Esophagus muscularis mucosa (tissue), 4 donors: ENCODE measurements around the gene BFAR. TPM values are rescaled to one million over a fixed set of nuclear protein-coding genes. Genes with fewer than 3 reads are reported as not detected.

ENCODE experiments used
- DNase-seq: peaks from one replicate; pipeline ENCODE4 v3.0.0-alpha.2; 2017; ENCODE audit errors: extremely low spot score
- H3K27ac ChIP-seq, 4 donors: fragments of 200-600 bp; sonication (generic); replicated peaks in 1 of 4; 1 replicate in 3 of 4; 2 replicates in 1 of 4; pipeline ENCODE4 v1.5.1; 2016 to 2019; ENCODE audit warnings: mild to moderate bottlenecking in 1 of 4
- H3K27me3 ChIP-seq, 4 donors: fragments of 200-600 bp; sonication (generic); one replicate each; pipeline versions ENCODE4 v1.5.1 to v1.6.0; 2016 to 2019
- H3K36me3 ChIP-seq, 4 donors: fragments of 200-600 bp; sonication (generic); one replicate each; pipeline ENCODE4 v1.5.1; 2016 to 2019
- H3K4me1 ChIP-seq, 4 donors: fragments of 200-600 bp; sonication (generic); one replicate each; pipeline ENCODE4 v1.5.1; 2016 to 2019
- H3K4me3 ChIP-seq, 4 donors: fragments of 200-600 bp; sonication (generic); 1 replicate in 2 of 4; 2 replicates in 2 of 4; pipeline ENCODE4 v1.5.1; 2016 to 2019; ENCODE audit warnings: mild to moderate bottlenecking in 4 of 4, moderate library complexity in 1 of 4
- H3K9me3 ChIP-seq, 4 donors: fragments of 200-600 bp; sonication (generic); 1 replicate in 3 of 4; 2 replicates in 1 of 4; pipeline ENCODE4 v1.5.1; 2016 to 2019
- CTCF ChIP-seq, 3 experiments: fragments of 200-600 bp in 2 of 3; fragments of 450-650 bp in 1 of 3; sonication (generic) in 2 of 3; IDR thresholded peaks; one replicate each; pipeline ENCODE4 v1.5.1; 2017 to 2019; ENCODE audit warnings: antibody characterized with exemption in 3 of 3, mild to moderate bottlenecking in 2 of 3, moderate library complexity in 1 of 3
- EP300 ChIP-seq: sonication (generic); formaldehyde crosslinking; IDR thresholded peaks from one replicate; pipeline ENCODE4 v1.6.1; 2017; ENCODE audit warnings: antibody characterized with exemption
- POLR2A ChIP-seq: fragments of 450-650 bp; IDR thresholded peaks from one replicate; pipeline ENCODE4 v1.6.1; 2017; ENCODE audit warnings: antibody characterized with exemption, moderate library complexity, mild to moderate bottlenecking, low read depth
- POLR2AphosphoS5 ChIP-seq, 2 donors: sonication (generic); formaldehyde crosslinking; IDR thresholded peaks; one replicate each; pipeline ENCODE4 v1.6.1; 2017; ENCODE audit warnings: antibody characterized with exemption in 2 of 2
- WGBS: methylation state at CpG from one replicate; pipeline ENCODE4 v1.1.5; 2018; 5-methylcytosine and 5-hydroxymethylcytosine counted together
- intact Hi-C: fragments of 100-400 bp; cut with DNase I; formaldehyde crosslinking; loops from one replicate; pipeline ENCODE4 v1.15.1; 2023
- total RNA-seq, 4 donors: library from RNA; depleted of rRNA; stranded (reverse); fragments of >200 nt; gene quantifications; one replicate each; pipeline versions ENCODE4 v1.1.0 to v1.2.1, GENCODE V29; 2016

Gene BFAR
- total RNA-seq, 4 donors from 2014 or later = 39.1 to 59.8 (median 54.7) TPM

- no peak for DNase-seq
- Histone ChIP-seq H3K27ac (no peak overlapping the region), H3K36me3 (peaks cover 30 to 60% (median 45%) of the 10 kb centered on the region in 4 donors), H3K27me3 (no peaks in the 10 kb centered on the region), H3K4me1 (peaks cover 0 to 6% (median 3%) of the 10 kb centered on the region in 4 donors), H3K4me3 (no peak overlapping the region), H3K9me3 (no peaks in the 10 kb centered on the region)
- intact Hi-C loops = no loop called here
- TF ChIP-seq POLR2AphosphoS5 (IDR thresholded peaks at IDR 0.05) (no peak), POLR2A (no peak), CTCF (IDR thresholded peaks at IDR 0.05) (no peak), EP300 (no peak)
- 81% methylated on average over 7 of the region's 7 CpGs for WGBS
These were observed 9.2 kb downstream of the BFAR start for GRCh38 chr16:14641926-14642325.

GRCh38 chr16:14649816-14650215, 17.1 kb downstream of the BFAR start:
- peaks cover 60 to 98% (median 93%) of the 10 kb centered on the region in 4 donors for H3K36me3 ChIP-seq
- no peaks in the 10 kb centered on the region for H3K27me3 ChIP-seq

GRCh38 chr16:14650629-14651028, 17.9 kb downstream of the BFAR start:
- Histone ChIP-seq H3K9me3 (no peaks in the 10 kb centered on the region), H3K27me3 (no peaks in the 10 kb centered on the region), H3K4me3 (no peak overlapping the region), H3K4me1 (no peaks in the 10 kb centered on the region), H3K36me3 (peaks cover 60 to 98% (median 93%) of the 10 kb centered on the region in 4 donors), H3K27ac (no peak overlapping the region)
- no peak for DNase-seq
- intact Hi-C loops = no loop called here
- 70% methylated on average over 6 of the region's 6 CpGs for WGBS
- no peak for TF ChIP-seq CTCF (IDR thresholded peaks at IDR 0.05)
- no peak for TF ChIP-seq EP300
- no peak for TF ChIP-seq POLR2A
- TF ChIP-seq POLR2AphosphoS5 (IDR thresholded peaks at IDR 0.05) = no peak

More at GRCh38 chr16:14649816-14650215, 17.1 kb downstream of the BFAR start:
- 88% methylated on average over 10 of the region's 10 CpGs for WGBS
- intact Hi-C loops = no loop called here
- no peaks in the 10 kb centered on the region for H3K4me1 ChIP-seq
- H3K4me3 ChIP-seq = no peak overlapping the region
- no peak overlapping the region for H3K27ac ChIP-seq
- no peak for TF ChIP-seq EP300
- no peak for TF ChIP-seq CTCF (IDR thresholded peaks at IDR 0.05)
- no peak for TF ChIP-seq POLR2AphosphoS5 (IDR thresholded peaks at IDR 0.05)
- TF ChIP-seq POLR2A = no peak
- DNase-seq = no peak
- H3K9me3 ChIP-seq = no peaks in the 10 kb centered on the region

GRCh38 chr16:14652726-14653125, 20.0 kb downstream of the BFAR start:
- no peak for DNase-seq
- peaks cover 55 to 98% (median 93%) of the 10 kb centered on the region in 4 donors for H3K36me3 ChIP-seq
- no peaks in the 10 kb centered on the region for H3K9me3 ChIP-seq
- no peaks in the 10 kb centered on the region for H3K4me1 ChIP-seq
- intact Hi-C loops = no loop called here
- H3K27ac ChIP-seq = no peak overlapping the region
- no peaks in the 10 kb centered on the region for H3K27me3 ChIP-seq
- TF ChIP-seq POLR2AphosphoS5 (IDR thresholded peaks at IDR 0.05) = no peak
- no peak for TF ChIP-seq EP300
- TF ChIP-seq CTCF (IDR thresholded peaks at IDR 0.05) = no peak
- TF ChIP-seq POLR2A = no peak
- 90% methylated on average over 2 of the region's 2 CpGs for WGBS
- H3K4me3 ChIP-seq = no peak overlapping the region

- H3K36me3 ChIP-seq = peaks cover 78 to 96% (median 91%) of the 10 kb centered on the region in 4 donors
- no peak for TF ChIP-seq POLR2A
- no peak for TF ChIP-seq POLR2AphosphoS5 (IDR thresholded peaks at IDR 0.05)
- TF ChIP-seq EP300 = no peak
- TF ChIP-seq CTCF (IDR thresholded peaks at IDR 0.05) = no peak
- DNase-seq = no peak
- H3K27ac ChIP-seq = no peak overlapping the region
- H3K4me3 ChIP-seq = no peak overlapping the region
- WGBS = 88% methylated on average over 2 of the region's 2 CpGs
- no peaks in the 10 kb centered on the region for H3K4me1 ChIP-seq
- H3K9me3 ChIP-seq = no peaks in the 10 kb centered on the region
- intact Hi-C loops = no loop called here
- no peaks in the 10 kb centered on the region for H3K27me3 ChIP-seq
These were observed 25.3 kb downstream of the BFAR start for GRCh38 chr16:14658063-14658462.
